Cardiac atrium fibroblast (primary cell): Measurements from ENCODE around the gene NPNT. TPM values are rescaled to one million over a fixed set of nuclear protein-coding genes. Genes with fewer than 3 reads are reported as not detected.

Experiments used
- total RNA-seq: library from RNA; depleted of rRNA; stranded (reverse); fragments of >200 nt; gene quantifications from 2 replicates; pipeline ENCODE4 v1.2.3, GENCODE V29; 2015

The NPNT gene
- total RNA-seq, result 0.81 TPM in 1 of 2 replicates, not detected in the other

GRCh38 chr4:105894660-105895582 lies at the start of gene NPNT:
NPNT (plus strand) TSS chr4:105895471; CDS start chr4:105895653, 182 bp downstream.

Other genes starting within 250 kb of the NPNT start
- 13.9 and 20.3 TPM in 2 replicates for gene INTS12, start 186.8 kb upstream of the NPNT start, total RNA-seq
- gene GSTCD, start 186.7 kb upstream of the NPNT start, total RNA-seq, result 9.6 and 17.7 TPM in 2 replicates